Choroid plexus epithelial cell (primary cell): ENCODE data around the gene ANKRD40.

Source experiments
- DNase-seq: peaks from one replicate; pipeline ENCODE4 v3.0.0-alpha.2; 2010; ENCODE audit warnings: low read depth
- H3K4me3 ChIP-seq: 2 replicates; pipeline ENCODE4 v1.5.1; 2011; ENCODE audit warnings: low read depth, mild to moderate bottlenecking, control low read depth, low read length, moderate library complexity
- TF ChIP-seq, protein P1 (sequence below): conservative IDR thresholded peaks from 2 replicates; pipeline ENCODE4 v1.5.1; 2011; ENCODE audit warnings: low read depth, mild to moderate bottlenecking, control low read depth, inconsistent platforms, low read length, moderate library complexity

Gene ANKRD40

DNA sequence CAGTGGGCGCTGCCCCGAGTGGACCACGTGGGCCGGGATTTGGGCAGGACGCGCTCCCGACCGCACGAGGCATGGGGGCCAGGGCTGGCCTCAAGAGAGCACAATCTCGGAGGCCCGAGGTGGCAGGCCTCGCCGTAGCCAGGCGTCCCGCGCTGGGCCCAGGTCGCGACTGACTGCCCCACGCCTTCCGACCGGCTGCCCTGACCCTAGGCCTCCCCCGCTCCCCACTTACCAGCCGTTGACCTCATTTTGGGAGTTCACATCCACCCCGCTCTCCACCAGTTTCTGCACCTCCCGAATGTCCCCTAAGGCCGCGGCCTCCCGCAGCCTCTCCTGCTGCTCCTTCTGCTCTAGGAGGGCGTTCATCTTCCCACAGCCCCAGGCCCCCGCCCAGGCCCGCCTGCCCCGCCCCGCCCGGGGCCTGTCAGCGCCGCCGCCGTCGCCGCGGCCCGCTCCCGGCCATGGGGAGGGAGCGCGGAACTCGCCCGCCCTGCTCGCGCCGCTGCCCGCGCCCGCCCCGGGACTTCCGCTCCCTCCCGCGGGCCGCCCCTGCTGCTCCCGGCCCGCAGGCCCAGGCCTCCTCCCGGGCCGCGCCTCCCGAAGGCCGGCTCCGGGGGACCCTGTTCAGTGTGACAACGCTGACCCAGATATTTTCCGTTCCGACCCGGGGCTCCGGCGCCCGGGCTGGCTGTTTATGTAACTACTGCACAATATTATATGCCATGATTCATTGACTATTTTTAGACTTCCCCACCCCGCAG, at the start of gene ANKRD40:
TSS of gene ANKRD40 (minus strand) at position 626 of the 761 bp plus-strand sequence. CDS start at position 366, 260 bp downstream.
- peak; percentile 95 for DNase-seq
- peak within 1 kb of the TSS; percentile 70 for H3K4me3 ChIP-seq
- TF ChIP-seq, protein P1, sequence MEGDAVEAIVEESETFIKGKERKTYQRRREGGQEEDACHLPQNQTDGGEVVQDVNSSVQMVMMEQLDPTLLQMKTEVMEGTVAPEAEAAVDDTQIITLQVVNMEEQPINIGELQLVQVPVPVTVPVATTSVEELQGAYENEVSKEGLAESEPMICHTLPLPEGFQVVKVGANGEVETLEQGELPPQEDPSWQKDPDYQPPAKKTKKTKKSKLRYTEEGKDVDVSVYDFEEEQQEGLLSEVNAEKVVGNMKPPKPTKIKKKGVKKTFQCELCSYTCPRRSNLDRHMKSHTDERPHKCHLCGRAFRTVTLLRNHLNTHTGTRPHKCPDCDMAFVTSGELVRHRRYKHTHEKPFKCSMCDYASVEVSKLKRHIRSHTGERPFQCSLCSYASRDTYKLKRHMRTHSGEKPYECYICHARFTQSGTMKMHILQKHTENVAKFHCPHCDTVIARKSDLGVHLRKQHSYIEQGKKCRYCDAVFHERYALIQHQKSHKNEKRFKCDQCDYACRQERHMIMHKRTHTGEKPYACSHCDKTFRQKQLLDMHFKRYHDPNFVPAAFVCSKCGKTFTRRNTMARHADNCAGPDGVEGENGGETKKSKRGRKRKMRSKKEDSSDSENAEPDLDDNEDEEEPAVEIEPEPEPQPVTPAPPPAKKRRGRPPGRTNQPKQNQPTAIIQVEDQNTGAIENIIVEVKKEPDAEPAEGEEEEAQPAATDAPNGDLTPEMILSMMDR: no peak

GRCh38 chr17:50754521-50754920, 46.8 kb upstream of the ANKRD40 start:
- TF ChIP-seq, protein P1: no peak
- no peak overlapping the region for H3K4me3 ChIP-seq
- DNase-seq: no peak

DNA sequence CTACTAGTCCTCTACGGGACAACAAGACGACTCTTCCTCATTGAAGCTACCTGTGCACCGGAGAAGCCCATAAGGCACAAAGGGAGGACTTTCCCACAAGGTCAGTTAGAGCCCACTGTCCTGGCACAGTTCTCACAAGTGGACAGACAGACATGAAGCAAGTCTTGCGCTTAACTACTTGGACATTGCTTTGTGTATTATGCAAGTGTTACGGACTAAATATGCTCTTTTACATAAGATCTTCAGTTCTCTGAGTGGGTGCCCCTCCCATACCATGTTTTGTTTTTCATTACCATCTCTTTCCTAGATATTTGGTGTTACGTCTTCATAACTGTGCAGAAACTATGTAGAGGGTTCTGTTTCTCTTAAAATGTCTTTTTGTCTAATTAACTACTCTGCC, 41.5 kb upstream of the ANKRD40 start:
- TF ChIP-seq, protein P1: no peak
- DNase-seq: no peak
- H3K4me3 ChIP-seq: no peak overlapping the region

GRCh38 chr17:50745631-50746030, 37.9 kb upstream of the ANKRD40 start:
- H3K4me3 ChIP-seq: no peak overlapping the region
- no peak for DNase-seq
- TF ChIP-seq, protein P1: no peak

DNA sequence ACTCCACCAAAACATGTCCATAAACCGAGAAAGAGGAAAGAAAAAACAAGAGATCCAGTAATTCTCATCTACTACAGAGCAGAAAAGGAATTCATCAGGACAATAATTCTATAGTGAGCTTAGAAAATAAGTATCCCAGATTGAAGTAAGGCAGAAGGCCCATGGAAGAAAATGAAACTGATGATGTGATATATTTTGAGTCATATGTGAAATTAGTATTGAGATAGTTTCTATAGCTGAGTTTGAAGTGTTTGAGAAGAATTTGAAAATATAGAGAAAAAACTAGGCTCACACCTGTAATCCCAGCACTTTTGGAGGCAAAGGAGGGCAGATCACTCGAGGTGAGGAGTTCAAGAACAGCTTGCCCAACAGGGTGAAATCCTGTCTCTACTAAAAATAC, 31.4 kb upstream of the ANKRD40 start:
- TF ChIP-seq, protein P1: no peak
- H3K4me3 ChIP-seq: no peak overlapping the region
- no peak for DNase-seq

- no peak for DNase-seq
- H3K4me3 ChIP-seq: no peak overlapping the region
- TF ChIP-seq, protein P1: no peak
Observed at GRCh38 chr17:50737118-50737698, 29.5 kb upstream of the ANKRD40 start.

GRCh38 chr17:50735287-50735686, 27.6 kb upstream of the ANKRD40 start:
- no peak overlapping the region for H3K4me3 ChIP-seq

More at GRCh38 chr17:50735287-50735686, 27.6 kb upstream of the ANKRD40 start:
- TF ChIP-seq, protein P1: no peak
- no peak for DNase-seq
